ENCODE data around the gene ENHO.

DNA sequence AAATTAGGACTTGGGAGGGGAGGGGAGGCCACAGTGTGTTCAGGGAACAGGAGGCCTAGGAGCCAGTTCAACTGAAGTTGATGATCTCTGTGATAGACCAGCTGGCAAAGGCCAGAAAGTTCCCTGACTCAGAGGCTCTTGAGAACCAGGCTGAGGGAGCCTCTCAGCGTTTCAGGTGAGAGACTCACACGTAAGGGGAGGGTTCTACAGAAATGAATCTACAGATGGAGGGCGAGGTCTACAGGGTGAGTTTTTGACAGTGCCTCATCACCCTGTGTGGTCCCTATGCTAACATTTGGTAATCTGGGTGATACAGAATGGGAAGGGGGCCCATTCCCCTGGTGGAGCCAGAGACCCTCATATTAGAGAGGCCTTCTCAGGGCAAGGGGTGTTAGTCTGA lies 32.0 kb downstream of the ENHO start:
- TF ChIP-seq, protein P1, sequence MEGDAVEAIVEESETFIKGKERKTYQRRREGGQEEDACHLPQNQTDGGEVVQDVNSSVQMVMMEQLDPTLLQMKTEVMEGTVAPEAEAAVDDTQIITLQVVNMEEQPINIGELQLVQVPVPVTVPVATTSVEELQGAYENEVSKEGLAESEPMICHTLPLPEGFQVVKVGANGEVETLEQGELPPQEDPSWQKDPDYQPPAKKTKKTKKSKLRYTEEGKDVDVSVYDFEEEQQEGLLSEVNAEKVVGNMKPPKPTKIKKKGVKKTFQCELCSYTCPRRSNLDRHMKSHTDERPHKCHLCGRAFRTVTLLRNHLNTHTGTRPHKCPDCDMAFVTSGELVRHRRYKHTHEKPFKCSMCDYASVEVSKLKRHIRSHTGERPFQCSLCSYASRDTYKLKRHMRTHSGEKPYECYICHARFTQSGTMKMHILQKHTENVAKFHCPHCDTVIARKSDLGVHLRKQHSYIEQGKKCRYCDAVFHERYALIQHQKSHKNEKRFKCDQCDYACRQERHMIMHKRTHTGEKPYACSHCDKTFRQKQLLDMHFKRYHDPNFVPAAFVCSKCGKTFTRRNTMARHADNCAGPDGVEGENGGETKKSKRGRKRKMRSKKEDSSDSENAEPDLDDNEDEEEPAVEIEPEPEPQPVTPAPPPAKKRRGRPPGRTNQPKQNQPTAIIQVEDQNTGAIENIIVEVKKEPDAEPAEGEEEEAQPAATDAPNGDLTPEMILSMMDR (IDR thresholded peaks at IDR 0.05) = no peak
- TF ChIP-seq POLR2A (IDR thresholded peaks at IDR 0.05) (no peak), EP300 (IDR thresholded peaks at IDR 0.05) (no peak)

Data from ovary (tissue), 3 donors.